Stimulated activated CD8-positive, alpha-beta memory T cell treated with anti-CD3 and anti-CD28 coated beads, Interleukin-15, amount 100 ng/mL, for 1 hour (primary cell): ENCODE measurements around the gene ETNK2.

Source experiments
- DNase-seq: peaks from one replicate; pipeline ENCODE4 v3.0.0-alpha.2; 2020; ENCODE audit warnings: low read depth

Gene ETNK2

DNA sequence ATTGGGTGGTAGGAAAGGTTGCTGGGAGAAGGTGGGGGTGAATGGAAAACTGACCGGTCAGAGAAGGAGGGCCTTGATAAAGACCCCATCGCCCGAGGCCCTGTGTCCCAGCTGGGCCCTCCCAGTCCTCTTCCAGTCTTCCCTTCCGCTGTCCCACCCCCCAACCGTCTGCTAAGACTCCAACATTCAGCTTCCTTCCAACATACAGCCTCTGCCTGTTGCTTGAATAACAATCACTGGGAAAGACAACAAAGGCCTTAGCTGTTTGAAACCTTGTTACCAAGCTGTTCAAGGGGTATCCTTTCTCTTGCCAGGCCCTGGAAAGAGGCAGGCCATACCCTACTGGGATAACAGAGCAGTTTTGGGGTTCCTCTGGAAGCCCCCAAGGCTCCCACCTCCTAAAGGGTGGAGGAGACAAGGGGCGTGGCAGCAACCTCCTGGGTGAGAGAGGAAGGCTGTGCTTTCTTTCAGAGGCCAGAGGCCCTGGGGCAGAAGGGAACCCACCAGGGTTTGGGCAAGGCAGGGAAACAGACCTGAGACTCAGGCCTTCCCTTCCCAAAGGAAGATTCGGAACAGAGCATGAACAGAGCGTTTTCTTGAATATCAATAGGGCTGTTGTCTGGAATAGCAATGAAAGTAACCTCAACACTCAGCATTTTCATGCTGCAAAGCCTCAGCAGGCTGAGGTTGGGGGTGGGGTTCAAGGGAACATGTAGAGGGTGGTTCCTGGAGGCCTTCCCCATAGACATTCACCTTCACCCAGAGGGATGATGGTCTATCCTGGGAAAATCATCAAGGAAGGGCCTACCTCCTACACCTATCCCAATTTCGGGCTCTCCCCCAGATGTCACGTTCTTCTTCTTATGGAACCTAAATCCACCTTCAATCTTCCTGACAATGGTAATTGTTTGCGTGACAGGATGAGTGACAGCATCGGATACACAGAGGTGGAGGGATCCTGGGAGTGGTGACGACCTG, 4.1 kb downstream of the ETNK2 start:
- no peak for DNase-seq

GRCh38 chr1:204146965-204147364, 4.9 kb downstream of the ETNK2 start:
- no peak for DNase-seq

DNA sequence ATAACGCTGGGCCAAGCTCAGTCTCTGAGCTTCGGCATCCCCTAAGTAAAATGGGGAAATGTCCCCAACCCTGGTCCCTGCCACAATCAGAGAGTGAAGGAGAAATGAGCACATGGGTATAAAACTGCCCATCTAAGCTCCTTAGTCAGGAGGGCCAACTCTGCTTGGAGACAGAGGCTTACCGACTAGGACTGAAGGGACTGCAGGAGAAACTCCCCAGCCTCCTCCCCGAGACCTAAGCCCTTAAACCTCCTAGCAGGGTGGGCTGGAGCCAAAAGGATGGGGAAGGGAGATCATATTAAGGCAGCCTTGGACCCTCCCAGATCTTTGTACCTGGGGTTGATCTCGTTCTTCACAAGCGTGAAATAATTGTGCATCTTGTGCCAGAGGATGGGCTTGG, 5.5 kb downstream of the ETNK2 start:
- DNase-seq, result no peak

GRCh38 chr1:204145033-204145504, 6.8 kb downstream of the ETNK2 start:
- no peak for DNase-seq

DNA sequence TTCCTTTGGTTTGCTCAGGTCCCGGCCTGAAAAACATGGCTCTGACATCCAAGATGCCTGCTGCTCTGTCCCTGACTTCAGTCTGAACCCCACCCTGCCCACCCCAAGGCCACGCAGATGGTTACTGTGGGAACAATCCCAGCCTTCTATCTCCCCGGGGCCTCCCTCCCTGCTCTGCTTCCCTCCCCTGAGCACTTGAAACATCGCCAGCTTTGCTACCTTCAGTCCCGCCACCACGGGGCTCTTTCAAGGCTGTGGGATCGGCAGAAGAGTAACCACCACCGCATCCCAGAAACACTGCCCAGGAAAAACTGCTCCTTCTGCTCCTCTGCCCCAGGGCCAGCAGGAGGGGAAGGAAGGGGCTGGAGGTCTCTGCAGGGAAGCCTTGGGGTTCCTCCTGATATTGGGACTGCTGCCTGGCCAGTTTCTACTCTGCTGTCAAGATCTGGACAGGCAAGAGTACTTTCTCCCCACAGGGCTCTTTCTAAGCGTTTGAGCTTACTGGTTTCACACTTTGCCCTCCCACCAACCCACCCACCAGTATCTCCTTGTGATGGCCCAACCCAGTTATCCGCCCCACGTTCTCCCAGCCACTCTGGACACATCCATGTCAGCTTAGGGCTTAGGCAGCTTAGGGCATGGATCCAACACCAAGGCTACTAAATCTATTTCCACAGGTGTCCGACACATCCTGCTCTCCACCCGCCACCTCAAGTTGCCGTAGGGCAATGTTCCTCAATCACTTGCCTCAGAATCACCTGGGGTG, 8.4 kb downstream of the ETNK2 start:
- DNase-seq, result no peak

GRCh38 chr1:204142032-204142974, 9.5 kb downstream of the ETNK2 start:
- DNase-seq, result no peak

DNA sequence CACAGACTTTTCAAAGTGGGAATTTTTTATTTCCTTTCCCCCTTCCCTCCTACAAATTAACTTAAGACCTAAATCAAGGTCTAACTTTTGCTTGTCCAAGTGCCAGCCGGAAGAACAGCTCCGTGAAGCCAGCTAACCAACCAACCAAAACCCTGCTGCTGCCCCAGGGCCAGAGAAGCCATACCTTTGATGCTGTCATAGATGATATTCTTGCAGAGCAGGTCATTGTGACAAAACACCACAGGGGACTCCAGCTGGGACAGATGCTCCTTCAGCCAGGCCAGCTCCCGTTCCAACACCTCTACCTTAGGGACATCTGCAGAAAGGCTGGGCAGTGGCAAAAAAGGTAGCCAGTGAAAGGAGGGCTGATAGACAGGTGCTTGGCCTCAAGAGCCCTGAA, 10.7 kb downstream of the ETNK2 start:
- no peak for DNase-seq

DNA sequence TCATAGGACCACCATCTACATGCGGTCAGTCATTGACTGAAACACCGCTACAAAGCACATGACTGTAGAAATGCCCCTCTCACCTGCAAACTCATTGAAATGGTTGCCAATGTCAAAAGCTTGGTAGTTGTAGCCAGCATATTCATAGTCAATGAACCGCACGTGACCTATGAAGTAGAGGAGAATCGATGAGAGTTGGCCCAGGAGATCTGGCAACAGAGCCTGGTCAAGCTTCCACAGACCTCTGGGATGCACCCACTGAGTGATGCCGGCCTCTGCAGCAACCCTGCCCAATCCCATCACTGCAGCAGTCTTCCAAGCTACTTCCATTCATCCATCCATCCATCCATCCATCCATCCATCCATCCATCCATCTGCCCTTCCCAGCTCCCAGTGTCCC, 11.9 kb downstream of the ETNK2 start:
- DNase-seq, result no peak

- no peak for DNase-seq
Measured at GRCh38 chr1:204139088-204139487, 12.8 kb downstream of the ETNK2 start.

DNA sequence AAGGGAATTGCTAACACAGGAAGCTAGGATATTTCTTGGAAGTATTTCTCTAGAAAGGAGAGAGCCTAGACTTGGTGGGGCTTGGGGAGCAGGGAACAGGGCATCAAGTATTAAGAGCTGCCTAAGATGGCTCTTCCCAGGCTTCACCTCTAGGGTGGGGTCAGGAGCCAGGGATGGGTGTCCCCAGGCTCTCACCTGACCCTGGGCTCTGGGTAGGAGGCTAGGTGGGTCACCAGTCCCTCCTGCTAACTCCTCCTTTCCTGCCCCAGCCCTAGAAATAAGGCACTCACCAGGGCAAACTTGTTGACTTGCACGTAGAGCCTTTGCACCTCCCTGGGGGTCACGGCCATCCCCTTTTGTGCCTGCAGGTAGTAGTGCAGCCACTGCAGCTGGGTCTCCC, 15.0 kb downstream of the ETNK2 start:
- DNase-seq, result no peak

GRCh38 chr1:204134103-204134502, 17.7 kb downstream of the ETNK2 start:
- DNase-seq, result no peak

GRCh38 chr1:204132718-204133117, 19.1 kb downstream of the ETNK2 start:
- DNase-seq, result no peak

DNA sequence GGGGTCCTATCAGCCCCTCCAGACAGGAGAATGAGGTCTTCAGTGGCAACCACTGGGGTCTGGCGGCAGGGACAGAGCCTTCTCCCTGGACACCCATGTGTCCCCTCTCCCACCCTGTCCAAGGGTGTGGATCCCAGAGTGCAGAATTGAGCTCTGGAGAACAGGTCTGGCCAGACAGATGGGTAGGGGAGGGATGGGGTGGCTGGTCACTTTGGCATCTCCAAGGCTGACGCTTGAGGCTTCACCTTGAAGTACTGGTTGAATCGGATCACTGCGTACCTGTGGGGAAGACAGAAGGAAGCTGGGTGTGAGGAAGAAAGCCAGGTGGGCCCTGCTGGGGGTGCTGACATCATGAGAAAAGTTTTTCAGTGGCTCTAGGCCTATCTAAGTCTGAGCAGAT, 19.9 kb downstream of the ETNK2 start:
- DNase-seq, result no peak

- DNase-seq, result no peak
Measured at GRCh38 chr1:204130981-204131892, 20.6 kb downstream of the ETNK2 start.

DNA sequence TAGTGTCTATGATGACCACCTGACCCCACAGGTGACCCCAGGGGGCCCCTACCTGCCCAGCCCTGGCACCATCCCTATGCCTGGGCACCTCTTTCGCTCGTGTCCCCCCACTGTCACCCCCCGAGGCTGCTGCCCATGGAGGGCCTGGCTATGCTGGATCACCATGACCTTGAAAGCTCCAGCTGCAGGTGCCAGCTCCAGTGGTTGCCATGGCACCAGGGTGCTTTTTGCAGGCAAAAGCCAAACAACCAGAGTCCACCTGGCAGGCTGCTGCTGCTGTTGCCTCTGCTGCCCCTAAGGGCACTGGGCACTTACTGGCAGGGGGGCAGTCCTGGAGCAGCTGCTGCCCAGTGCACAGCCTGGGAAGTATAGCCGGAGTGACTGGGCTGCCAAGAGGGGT, 21.7 kb downstream of the ETNK2 start:
- DNase-seq, result no peak

GRCh38 chr1:204128964-204129896, 22.6 kb downstream of the ETNK2 start:
- DNase-seq, result peak; percentile 18

GRCh38 chr1:204128464-204128963, 23.3 kb downstream of the ETNK2 start:
- DNase-seq, result no peak

DNA sequence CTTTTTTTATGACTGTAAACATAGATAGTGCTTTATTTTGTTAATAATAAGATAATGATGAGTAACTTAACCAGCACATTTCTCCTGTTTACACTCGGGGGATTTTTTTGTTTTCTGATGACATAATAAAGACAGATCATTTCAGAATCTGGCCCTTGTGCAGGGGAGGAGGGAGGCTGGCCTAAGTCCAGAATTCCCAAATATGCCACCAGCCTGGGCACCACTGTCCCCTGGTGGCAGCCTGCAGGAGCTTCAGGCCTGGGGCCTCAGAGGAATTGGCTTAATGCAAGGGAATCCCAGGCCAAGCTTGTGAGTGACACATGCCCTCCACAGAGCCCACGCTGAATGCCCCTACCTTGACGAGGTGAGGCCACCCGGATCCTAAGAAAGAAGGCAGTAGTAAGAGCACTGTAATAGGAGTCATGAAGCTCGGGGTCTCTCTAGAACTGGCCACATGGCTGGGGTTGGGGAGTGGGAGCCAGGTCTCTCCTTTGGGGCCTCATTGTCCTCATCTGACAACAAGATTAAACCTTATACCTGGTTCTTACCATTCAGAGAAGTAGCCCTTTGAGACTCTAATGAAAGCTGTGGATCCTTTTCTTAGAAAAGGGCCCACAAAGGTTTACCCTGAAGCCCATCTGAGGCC, 24.1 kb downstream of the ETNK2 start:
- no peak for DNase-seq

DNA sequence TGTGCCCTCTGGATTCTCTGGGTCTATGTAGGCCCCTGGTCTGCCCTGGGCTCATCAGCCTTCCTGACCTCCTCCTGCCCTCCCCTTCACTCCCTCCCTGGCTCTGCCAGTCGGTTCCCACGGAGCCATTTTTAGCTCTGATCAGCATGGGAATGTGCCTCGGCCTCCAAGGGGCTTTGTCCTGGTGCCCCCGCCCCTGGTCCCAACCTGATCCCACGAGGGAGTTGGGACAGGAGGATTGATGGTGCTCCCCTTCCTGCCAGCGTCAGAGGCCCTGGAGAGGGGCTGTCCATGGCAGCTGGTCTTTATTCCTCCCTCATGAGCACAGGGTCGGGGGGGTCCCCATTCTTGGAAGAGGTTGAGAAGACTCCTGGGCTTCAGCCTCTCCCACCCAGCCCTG, 24.9 kb downstream of the ETNK2 start:
- DNase-seq, result no peak
